Transverse colon (tissue), 4 donors: ENCODE measurements around the gene DYRK3. TPM values are rescaled to one million over a fixed set of nuclear protein-coding genes. Genes with fewer than 3 reads are reported as not detected.

Experiments used
- DNase-seq: peaks from one replicate; pipeline ENCODE4 v3.0.0-alpha.2; 2019
- H3K27ac ChIP-seq, 4 donors: fragments of 200-600 bp; sonication (generic); 2 replicates each; pipeline ENCODE4 v1.5.1; 2016 to 2018; ENCODE audit warnings: inconsistent platforms in 4 of 4
- H3K27me3 ChIP-seq: fragments of 200-600 bp; sonication (generic); 2 replicates; pipeline ENCODE4 v1.5.1; 2017; ENCODE audit warnings: inconsistent platforms
- H3K36me3 ChIP-seq, 4 donors: fragments of 200-600 bp; sonication (generic); 2 replicates each; pipeline ENCODE4 v1.5.1; 2017 to 2019; ENCODE audit warnings: inconsistent platforms in 4 of 4
- H3K4me1 ChIP-seq, 4 donors: fragments of 200-600 bp; sonication (generic); 2 replicates each; pipeline ENCODE4 v1.5.1; 2017 to 2020; ENCODE audit warnings: inconsistent platforms in 4 of 4
- H3K4me3 ChIP-seq, 4 donors: fragments of 200-600 bp; sonication (generic); 1 replicate in 1 of 4; 2 replicates in 3 of 4; pipeline versions ENCODE4 v1.5.1 to v1.6.1; 2017 to 2019; ENCODE audit warnings: inconsistent platforms in 4 of 4
- H3K9me3 ChIP-seq, 2 donors: fragments of 200-600 bp; sonication (generic); 2 replicates each; pipeline ENCODE4 v1.5.1; 2017 to 2019; ENCODE audit warnings: inconsistent platforms in 2 of 2
- CTCF ChIP-seq, 5 experiments: fragments of 200-600 bp in 3 of 5; fragments of 450-650 bp in 2 of 5; sonication (generic) in 3 of 5; IDR thresholded peaks; 1 replicate in 2 of 5; 2 replicates in 3 of 5; pipeline ENCODE4 v1.5.1; 2016 to 2017; ENCODE audit warnings: antibody characterized with exemption in 5 of 5, inconsistent platforms in 3 of 5, mild to moderate bottlenecking in 2 of 5, moderate library complexity in 1 of 5
- EP300 ChIP-seq: sonication (generic); formaldehyde crosslinking; IDR thresholded peaks from one replicate; pipeline ENCODE4 v1.6.1; 2017; ENCODE audit warnings: antibody characterized with exemption, low read depth
- POLR2A ChIP-seq: fragments of 450-650 bp; IDR thresholded peaks from one replicate; pipeline ENCODE4 v1.6.1; 2016; ENCODE audit warnings: antibody characterized with exemption, mild to moderate bottlenecking, moderate library complexity
- POLR2AphosphoS5 ChIP-seq, 3 donors: sonication (generic); formaldehyde crosslinking; IDR thresholded peaks; one replicate each; pipeline ENCODE4 v1.6.1; 2016; ENCODE audit warnings: antibody characterized with exemption in 3 of 3
- WGBS, 2 donors: methylation state at CpG; one replicate each; pipeline ENCODE4 v1.1.5; 2018; ENCODE audit warnings: low coverage in 1 of 2; 5-methylcytosine and 5-hydroxymethylcytosine counted together
- in situ Hi-C, 4 donors: fragments of 200-750 bp; cut with MboI; loops; one replicate each; pipeline versions ENCODE4 v1.15.0 to v1.15.1; 2017; ENCODE audit warnings: low sequenced_read_pairs in 3 of 4, low pct_ligation_motif_present in 1 of 4, low pct_unique_long_range_greater_than_20kb in 1 of 4
- intact Hi-C: fragments of 100-400 bp; cut with DNase I; formaldehyde crosslinking; loops from one replicate; pipeline ENCODE4 v1.15.1; 2023; ENCODE audit warnings: low total_unique reads
- total RNA-seq, 4 donors: library from RNA; depleted of rRNA; stranded (reverse); fragments of >200 nt; gene quantifications; one replicate each; pipeline ENCODE4 v1.1.0, GENCODE V29; 2016

DYRK3 gene
- total RNA-seq, 4 donors from 2014 or later = 1.6 to 3.2 TPM; not detected in 2

- no peaks in the 10 kb centered on the region for H3K36me3 ChIP-seq
- in situ Hi-C loops = loop anchor here in 3 of 4 donors (10.0 to 25.0 kb wide), 2 partner anchors 279 to 281 kb away; partner anchors contain the start of gene FCMR (in 1 of the 3)
- DNase-seq = peak; percentile 11
These were observed 1.6 kb upstream of the DYRK3 start for GRCh38 chr1:206633708-206634121.

GRCh38 chr1:206634365-206635079, 814 bp upstream of the DYRK3 start:
- no peak for TF ChIP-seq EP300
- TF ChIP-seq POLR2A = no peak
- peak in 1 of 3 donors; percentile 15 for TF ChIP-seq POLR2AphosphoS5 (IDR thresholded peaks at IDR 0.05)
- TF ChIP-seq CTCF (IDR thresholded peaks at IDR 0.05) = peak; percentile 78 to 91 (median 82)
- peak overlapping the region in 3 of 4 donors; percentile 48 to 89 (median 76) for H3K4me3 ChIP-seq
- DNase-seq = peak; percentile 93
- 18 to 20% methylated on average over 8 to 26 of the region's 26 CpGs for WGBS, 2 donors
- H3K36me3 ChIP-seq = no peaks in the 10 kb centered on the region
- intact Hi-C loops (loop anchor here (2.0 to 10.0 kb wide), 2 partner anchors 30 to 280 kb away; no protein-coding TSS in a partner anchor), in situ Hi-C loops (loop anchor here in 3 of 4 donors (10.0 to 25.0 kb wide), 2 partner anchors 278 to 280 kb away; partner anchors contain the start of gene FCMR (in 1 of the 3))
- peak overlapping the region; percentile 77 to 85 (median 82) for H3K27ac ChIP-seq
- H3K4me1 ChIP-seq = peaks cover 6 to 36% (median 18%) of the 10 kb centered on the region in 4 donors
- H3K9me3 ChIP-seq = no peaks in the 10 kb centered on the region
- H3K27me3 ChIP-seq = peaks cover 21% of the 10 kb centered on the region

More at GRCh38 chr1:206633708-206634121, 1.6 kb upstream of the DYRK3 start:
- Histone ChIP-seq H3K4me3 (no peak overlapping the region), H3K27ac (peak overlapping the region; percentile 77 to 85 (median 82)), H3K27me3 (peaks cover 21% of the 10 kb centered on the region), H3K9me3 (no peaks in the 10 kb centered on the region), H3K4me1 (peaks cover 6 to 36% (median 18%) of the 10 kb centered on the region in 4 donors)
- intact Hi-C loops = loop anchor here (2.0 to 10.0 kb wide), 2 partner anchors 31 to 281 kb away; no protein-coding TSS in a partner anchor
- TF ChIP-seq POLR2A = no peak
- TF ChIP-seq CTCF (IDR thresholded peaks at IDR 0.05) = no peak
- TF ChIP-seq EP300 = no peak
- TF ChIP-seq POLR2AphosphoS5 (IDR thresholded peaks at IDR 0.05) = peak in 2 of 3 donors; percentile 15 to 56
- WGBS, 2 donors = 31 to 54% methylated on average over 3 to 9 of the region's 9 CpGs

- intact Hi-C loops = loop anchor here (2.0 to 10.0 kb wide), 2 partner anchors 29 to 279 kb away; no protein-coding TSS in a partner anchor
- in situ Hi-C loops = loop anchor here in 3 of 4 donors (10.0 to 25.0 kb wide), 2 partner anchors 276 to 279 kb away; partner anchors contain the start of gene FCMR (in 1 of the 3)
These were observed 626 bp downstream of the DYRK3 start for GRCh38 chr1:206635978-206636345.

More at GRCh38 chr1:206635978-206636345, 626 bp downstream of the DYRK3 start:
- Histone ChIP-seq H3K9me3 (no peaks in the 10 kb centered on the region), H3K27ac (peak overlapping the region; percentile 77 to 85 (median 82)), H3K36me3 (no peaks in the 10 kb centered on the region), H3K4me1 (peaks cover 6 to 36% (median 18%) of the 10 kb centered on the region in 4 donors), H3K27me3 (peaks cover 21% of the 10 kb centered on the region), H3K4me3 (peak overlapping the region; percentile 48 to 89 (median 72))
- TF ChIP-seq POLR2A = no peak
- no peak for TF ChIP-seq POLR2AphosphoS5 (IDR thresholded peaks at IDR 0.05)
- TF ChIP-seq CTCF (IDR thresholded peaks at IDR 0.05) = no peak
- TF ChIP-seq EP300 = no peak
- 5 to 60% methylated on average over 1 to 14 of the region's 14 CpGs for WGBS, 2 donors
- no peak for DNase-seq
